Stimulated activated naive CD4-positive, alpha-beta T cell (primary cell): Measurements from ENCODE around the gene CLDN34.

Experiments
- DNase-seq, 6 experiments: peaks; one replicate each; lab custom pipeline; 2025; lab: John Stamatoyannopoulos, UW

CLDN34 gene

DNA sequence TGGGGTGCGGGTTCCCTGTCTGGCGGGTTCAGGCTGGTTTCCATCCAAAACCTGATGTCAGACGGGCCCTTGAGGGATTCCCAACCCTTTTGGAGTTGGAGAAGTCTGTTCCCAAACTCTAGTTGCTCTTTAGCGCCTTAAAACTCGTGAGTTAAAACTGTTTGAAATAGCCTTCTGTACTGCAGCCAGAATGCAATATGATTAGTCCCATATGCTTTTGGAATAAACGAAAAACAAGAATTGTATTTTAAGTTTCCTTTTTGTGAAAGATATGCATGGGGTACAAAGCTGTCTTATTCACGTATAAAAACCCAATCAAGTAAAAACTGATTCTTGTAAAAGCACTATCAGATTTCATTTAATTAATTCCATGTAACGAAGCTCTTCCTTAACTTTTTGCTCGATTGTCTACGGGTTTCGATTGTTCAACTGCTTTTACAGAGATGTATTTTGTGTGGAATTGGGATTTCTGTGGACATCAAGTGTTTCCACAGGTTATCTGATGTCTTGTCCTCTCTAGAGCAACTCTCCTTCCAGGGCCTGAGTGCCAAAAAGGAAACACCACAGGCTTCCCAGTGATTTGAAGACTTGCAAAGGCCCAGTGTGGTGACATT is 49.5 kb downstream of the CLDN34 start:
- DNase-seq = no peak

DNA sequence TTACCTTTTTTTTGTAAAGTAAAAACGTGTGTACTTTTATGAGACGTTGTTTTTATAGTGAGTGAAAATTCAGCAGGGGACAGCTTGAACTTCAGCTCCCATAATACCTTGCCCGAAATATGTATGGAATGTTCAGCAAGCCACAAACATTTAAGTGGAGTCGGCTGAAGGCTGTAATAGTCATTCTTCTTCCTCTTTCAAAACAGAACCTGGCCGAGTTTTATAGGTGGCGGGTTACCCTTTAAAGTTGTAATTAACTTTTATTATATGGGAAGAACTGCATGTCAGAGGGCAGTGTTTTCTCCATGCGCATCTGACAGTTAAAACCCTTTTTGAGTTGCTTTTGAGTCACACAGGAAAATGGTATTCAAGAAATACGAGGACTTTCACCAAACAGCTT is 50.7 kb downstream of the CLDN34 start:
- no peak for DNase-seq
